Activated CD8-positive, alpha-beta memory T cell treated with anti-CD3 and anti-CD28 coated beads, Interleukin-2, amount 10 ng/mL, durations not matched to agents 7 days and 5 days (primary cell): ENCODE results near the gene CLEC4C. TPM values are rescaled to one million over a fixed set of nuclear protein-coding genes. Genes with fewer than 3 reads are reported as not detected.
"Not testable (repeated sequence)": the region's sequence is repeated elsewhere in the genome, so short reads cannot be mapped to it uniquely, and the experiment has no call there.

Experiments
- ATAC-seq: fragments of 150-1000 bp; cut with Tn5 transposase; one replicate; pipeline ENCODE4 v1.10.0; 2021; ENCODE audit warnings: moderate library complexity
- CTCF ChIA-PET: fragments of 350-600 bp; sonication (Branson Sonifier 250); formaldehyde crosslinking; loops from one replicate; lab custom pipeline; 2021; ENCODE audit warnings: antibody characterized with exemption; lab: Charles Lee
- DNase-seq: peaks from one replicate; pipeline ENCODE4 v3.0.0-alpha.2; 2020
- H3K27ac Mint-ChIP-seq: one replicate; pipeline ENCODE4 v1.8.0; 2021; ENCODE audit warnings: mild to moderate bottlenecking, mixed read lengths
- H3K27me3 Mint-ChIP-seq: one replicate; pipeline ENCODE4 v1.8.0; 2021; ENCODE audit warnings: mixed read lengths
- H3K36me3 Mint-ChIP-seq: one replicate; pipeline ENCODE4 v1.8.0; 2021; ENCODE audit warnings: mild to moderate bottlenecking, mixed read lengths
- H3K4me1 Mint-ChIP-seq: one replicate; pipeline ENCODE4 v1.8.0; 2021; ENCODE audit warnings: mixed read lengths
- H3K4me3 Mint-ChIP-seq: one replicate; pipeline ENCODE4 v1.8.0; 2021; ENCODE audit warnings: mild to moderate bottlenecking, moderate library complexity, mixed read lengths
- H3K9me3 Mint-ChIP-seq: one replicate; pipeline ENCODE4 v1.8.0; 2022; ENCODE audit warnings: low read depth, mixed read lengths
- total RNA-seq, 2 experiments: library from RNA; stranded (reverse); gene quantifications; one replicate each; pipeline ENCODE4 v1.2.3, GENCODE V29; 2021

Gene CLEC4C
- not detected for total RNA-seq

- Mint-ChIP-seq H3K9me3 (no peaks in the 10 kb centered on the region), H3K27me3 (no peaks in the 10 kb centered on the region), H3K4me1 (peaks cover 8% of the 10 kb centered on the region), H3K27ac (no peak within 1 kb of the TSS), H3K4me3 (no peak within 1 kb of the TSS), H3K36me3 (no peaks in the 10 kb centered on the region)
- DNase-seq (no peak), ATAC-seq (no peak)
- CTCF ChIA-PET, result no interaction called here
These were observed at the start of gene CLEC4C for GRCh38 chr12:7747246-7747645. CLEC4C (minus strand) TSS chr12:7747375; CDS start chr12:7747348, 27 bp downstream.

GRCh38 chr12:7793211-7793610 is 46.0 kb upstream of the CLEC4C start:
- no peaks in the 10 kb centered on the region for H3K9me3 Mint-ChIP-seq

GRCh38 chr12:7788884-7789528 is 41.8 kb upstream of the CLEC4C start, which contains the start of gene NANOG:
NANOG (plus strand) TSS chr12:7789402; CDS start chr12:7789615, 213 bp downstream.
- H3K4me1 Mint-ChIP-seq, H3K9me3 Mint-ChIP-seq, H3K27ac Mint-ChIP-seq, DNase-seq, ATAC-seq, H3K4me3 Mint-ChIP-seq, H3K36me3 Mint-ChIP-seq: not testable (repeated sequence)
- H3K27me3 Mint-ChIP-seq, result peaks cover 15% of the 10 kb centered on the region
- CTCF ChIA-PET, result interaction anchor here (1.6 kb wide), 1 partner anchor 73 kb away, joined by 4 read pairs; no protein-coding TSS in a partner anchor

More at GRCh38 chr12:7793211-7793610, 46.0 kb upstream of the CLEC4C start:
- ATAC-seq (no peak), DNase-seq (no peak)
- Mint-ChIP-seq H3K4me3 (no peak overlapping the region), H3K36me3 (no peaks in the 10 kb centered on the region), H3K4me1 (no peaks in the 10 kb centered on the region), H3K27ac (no peak overlapping the region), H3K27me3 (peaks cover 6% of the 10 kb centered on the region)
- CTCF ChIA-PET, result interaction anchor here (1.0 kb wide), 1 partner anchor 12 kb away, joined by 3 read pairs; no protein-coding TSS in a partner anchor

- Mint-ChIP-seq H3K27ac (no peak overlapping the region), H3K9me3 (no peaks in the 10 kb centered on the region), H3K36me3 (no peaks in the 10 kb centered on the region), H3K4me3 (no peak overlapping the region), H3K27me3 (peaks cover 15% of the 10 kb centered on the region), H3K4me1 (no peaks in the 10 kb centered on the region)
- no peak for DNase-seq
- CTCF ChIA-PET, result no interaction called here
- ATAC-seq, result no peak
These were observed 41.1 kb upstream of the CLEC4C start for GRCh38 chr12:7788294-7788660.

- Mint-ChIP-seq H3K36me3 (no peaks in the 10 kb centered on the region), H3K27ac (no peak overlapping the region), H3K4me3 (no peak overlapping the region), H3K4me1 (no peaks in the 10 kb centered on the region), H3K27me3 (peaks cover 15% of the 10 kb centered on the region), H3K9me3 (no peaks in the 10 kb centered on the region)
- CTCF ChIA-PET, result no interaction called here
- no peak for DNase-seq
- no peak for ATAC-seq
These were observed 40.6 kb upstream of the CLEC4C start for GRCh38 chr12:7787574-7788293.

- H3K4me3 Mint-ChIP-seq, result no peak overlapping the region
- H3K27ac Mint-ChIP-seq, result no peak overlapping the region
- no peaks in the 10 kb centered on the region for H3K4me1 Mint-ChIP-seq
- DNase-seq (no peak), ATAC-seq (no peak)
- H3K9me3 Mint-ChIP-seq, result no peaks in the 10 kb centered on the region
- CTCF ChIA-PET, result no interaction called here
- peaks cover 13% of the 10 kb centered on the region for H3K27me3 Mint-ChIP-seq
- H3K36me3 Mint-ChIP-seq, result no peaks in the 10 kb centered on the region
These were observed 37.5 kb upstream of the CLEC4C start for GRCh38 chr12:7784701-7785100.

GRCh38 chr12:7783433-7783832 is 36.3 kb upstream of the CLEC4C start:
- CTCF ChIA-PET, H3K27ac Mint-ChIP-seq, DNase-seq, H3K4me3 Mint-ChIP-seq, H3K4me1 Mint-ChIP-seq, H3K9me3 Mint-ChIP-seq, ATAC-seq, H3K36me3 Mint-ChIP-seq: not testable (repeated sequence)
- H3K27me3 Mint-ChIP-seq, result peaks cover 10% of the 10 kb centered on the region

- Mint-ChIP-seq H3K27ac (no peak overlapping the region), H3K4me3 (no peak overlapping the region), H3K9me3 (no peaks in the 10 kb centered on the region), H3K36me3 (no peaks in the 10 kb centered on the region), H3K4me1 (no peaks in the 10 kb centered on the region), H3K27me3 (peaks cover 5% of the 10 kb centered on the region)
- DNase-seq (no peak), ATAC-seq (no peak)
- CTCF ChIA-PET, result no interaction called here
These were observed 34.9 kb upstream of the CLEC4C start for GRCh38 chr12:7782055-7782454.

- ATAC-seq (no peak), DNase-seq (no peak)
- CTCF ChIA-PET, result no interaction called here
- Mint-ChIP-seq H3K27ac (no peak overlapping the region), H3K27me3 (no peaks in the 10 kb centered on the region), H3K36me3 (no peaks in the 10 kb centered on the region), H3K4me1 (no peaks in the 10 kb centered on the region), H3K9me3 (no peaks in the 10 kb centered on the region), H3K4me3 (no peak overlapping the region)
These were observed 34.1 kb upstream of the CLEC4C start for GRCh38 chr12:7781274-7781673.

- no peak for DNase-seq
- no peaks in the 10 kb centered on the region for H3K36me3 Mint-ChIP-seq
- H3K4me1 Mint-ChIP-seq, result no peaks in the 10 kb centered on the region
- H3K4me3 Mint-ChIP-seq, result no peak overlapping the region
- H3K27ac Mint-ChIP-seq, result no peak overlapping the region
- ATAC-seq, result no peak
- H3K9me3 Mint-ChIP-seq, result no peaks in the 10 kb centered on the region
- H3K27me3 Mint-ChIP-seq, result peaks cover 2% of the 10 kb centered on the region
- CTCF ChIA-PET, result no interaction called here
These were observed 22.8 kb upstream of the CLEC4C start for GRCh38 chr12:7769999-7770398.

- ATAC-seq, result no peak
- Mint-ChIP-seq H3K4me3 (no peak overlapping the region), H3K4me1 (peaks cover 7% of the 10 kb centered on the region), H3K36me3 (no peaks in the 10 kb centered on the region), H3K27ac (no peak overlapping the region), H3K9me3 (no peaks in the 10 kb centered on the region), H3K27me3 (peaks cover 7% of the 10 kb centered on the region)
- no peak for DNase-seq
- CTCF ChIA-PET, result interaction anchor here (0.7 kb wide), 1 partner anchor 130 kb away, joined by 3 read pairs; no protein-coding TSS in a partner anchor
These were observed 11.6 kb upstream of the CLEC4C start for GRCh38 chr12:7758766-7759140.

GRCh38 chr12:7756993-7757392 is 9.8 kb upstream of the CLEC4C start:
- ATAC-seq (no peak), DNase-seq (no peak)
- H3K27me3 Mint-ChIP-seq, result peaks cover 7% of the 10 kb centered on the region
- H3K4me1 Mint-ChIP-seq, result peaks cover 14% of the 10 kb centered on the region
- H3K4me3 Mint-ChIP-seq, result no peak overlapping the region
- no peaks in the 10 kb centered on the region for H3K9me3 Mint-ChIP-seq
- no peak overlapping the region for H3K27ac Mint-ChIP-seq
- peaks cover 1% of the 10 kb centered on the region for H3K36me3 Mint-ChIP-seq
- CTCF ChIA-PET, result interaction anchor here (1.4 kb wide), 1 partner anchor 50 kb away, joined by 3 read pairs; no protein-coding TSS in a partner anchor

- H3K36me3 Mint-ChIP-seq, H3K9me3 Mint-ChIP-seq, H3K27me3 Mint-ChIP-seq: not testable (repeated sequence)
- ATAC-seq (peak; percentile 60), DNase-seq (peak; percentile 71)
- Mint-ChIP-seq H3K4me1 (peaks cover 22% of the 10 kb centered on the region), H3K27ac (peak overlapping the region; percentile 78), H3K4me3 (peak overlapping the region; percentile 59)
- CTCF ChIA-PET, result interaction anchor here (1.4 kb wide), 1 partner anchor 51 kb away, joined by 3 read pairs; no protein-coding TSS in a partner anchor
These were observed 8.5 kb upstream of the CLEC4C start for GRCh38 chr12:7755668-7756067.
